PFSK-1 (cell line): ENCODE measurements around the gene ANO1.

ENCODE experiments used
- FOXP2 ChIP-seq: optimal IDR thresholded peaks from 2 replicates; pipeline ENCODE3; 2011; ENCODE audit warnings: borderline replicate concordance, control low read depth, inconsistent platforms; ENCODE audit not compliant: insufficient read depth; ENCODE audit errors: extremely low read length, extremely low read depth
- POLR2AphosphoS5 ChIP-seq: IDR thresholded peaks from 2 replicates; pipeline ENCODE4 v1.6.1; 2012; ENCODE audit warnings: low read depth, mild to moderate bottlenecking, control low read depth, low read length, moderate library complexity
- REST ChIP-seq, 2 experiments: IDR thresholded peaks; 2 replicates each; pipeline versions ENCODE4 v1.6.1 to v1.8.0; 2011 to 2012; ENCODE audit warnings: low read depth in 2 of 2, low read length in 2 of 2, control low read depth in 1 of 2, inconsistent platforms in 1 of 2, mild to moderate bottlenecking in 1 of 2, moderate library complexity in 1 of 2; ENCODE audit not compliant: insufficient read depth in 1 of 2
- SIN3A ChIP-seq: IDR thresholded peaks from 2 replicates; pipeline ENCODE4 v1.6.1; 2012; ENCODE audit warnings: mild to moderate bottlenecking, low read length, moderate library complexity, borderline replicate concordance; ENCODE audit not compliant: insufficient read depth
- TAF1 ChIP-seq: IDR thresholded peaks from 2 replicates; pipeline ENCODE4 v1.6.1; 2012; ENCODE audit warnings: low read length, control low read depth, borderline replicate concordance; ENCODE audit not compliant: insufficient read depth

ANO1 gene

GRCh38 chr11:70233962-70234361, 155.8 kb downstream of the ANO1 start:
- TF ChIP-seq SIN3A (no peak), POLR2AphosphoS5 (no peak), FOXP2 (no peak), REST (IDR thresholded peaks at IDR 0.05; ENCODE audit: insufficient read depth in 1 of 2, low read depth in 2 of 2, low read length in 2 of 2) (no peak), TAF1 (no peak)
